NCI-H446 treated with DMSO at 0.1 percent for 48 hours (cell line): Measurements from ENCODE around the gene MSI2.
"Not testable (repeated sequence)": the region's sequence is repeated elsewhere in the genome, so short reads cannot be mapped to it uniquely, and the experiment has no call there.

ENCODE experiments used
- DNase-seq: peaks from one replicate; lab custom pipeline; 2025; lab: John Stamatoyannopoulos, UW

MSI2 gene

GRCh38 chr17:57621791-57622190, 365.5 kb downstream of the MSI2 start:
- DNase-seq: not testable (repeated sequence)

GRCh38 chr17:57622306-57622682, 366.0 kb downstream of the MSI2 start:
- no peak for DNase-seq

- no peak for DNase-seq
Observed at GRCh38 chr17:57622683-57623433, 366.5 kb downstream of the MSI2 start.

GRCh38 chr17:57623620-57624019, 367.3 kb downstream of the MSI2 start:
- no peak for DNase-seq

- no peak for DNase-seq
Observed at GRCh38 chr17:57624386-57624785, 368.1 kb downstream of the MSI2 start.

- DNase-seq: no peak
Observed at GRCh38 chr17:57625511-57625910, 369.2 kb downstream of the MSI2 start.

- DNase-seq: no peak
Observed at GRCh38 chr17:57625957-57626356, 369.6 kb downstream of the MSI2 start.

GRCh38 chr17:57626520-57627210, 370.3 kb downstream of the MSI2 start:
- DNase-seq: no peak

GRCh38 chr17:57627591-57627990, 371.3 kb downstream of the MSI2 start:
- no peak for DNase-seq

GRCh38 chr17:57628421-57628820, 372.1 kb downstream of the MSI2 start:
- DNase-seq: no peak

- DNase-seq: no peak
Observed at GRCh38 chr17:57629470-57629869, 373.1 kb downstream of the MSI2 start.

- no peak for DNase-seq
Observed at GRCh38 chr17:57629886-57630285, 373.6 kb downstream of the MSI2 start.

GRCh38 chr17:57630736-57631135, 374.4 kb downstream of the MSI2 start:
- no peak for DNase-seq

- no peak for DNase-seq
Observed at GRCh38 chr17:57631871-57632270, 375.5 kb downstream of the MSI2 start.

- DNase-seq: no peak
Observed at GRCh38 chr17:57632294-57632693, 376.0 kb downstream of the MSI2 start.

GRCh38 chr17:57633236-57633635, 376.9 kb downstream of the MSI2 start:
- no peak for DNase-seq

GRCh38 chr17:57634713-57635465, 378.6 kb downstream of the MSI2 start:
- DNase-seq: no peak

GRCh38 chr17:57636274-57636673, 380.0 kb downstream of the MSI2 start:
- no peak for DNase-seq

- no peak for DNase-seq
Observed at GRCh38 chr17:57636985-57637665, 380.8 kb downstream of the MSI2 start.

- no peak for DNase-seq
Observed at GRCh38 chr17:57637666-57638010, 381.3 kb downstream of the MSI2 start.

GRCh38 chr17:57638284-57638683, 382.0 kb downstream of the MSI2 start:
- no peak for DNase-seq

GRCh38 chr17:57639381-57639780, 383.1 kb downstream of the MSI2 start:
- DNase-seq: no peak
